Measurements from ENCODE around the gene ADORA1. TPM values are rescaled to one million over a fixed set of nuclear protein-coding genes. Genes with fewer than 3 reads are reported as not detected.

ADORA1 gene
- total RNA-seq, 2 experiments from 2014 or later = not detected

GRCh38 chr1:203152158-203153034 is 24.9 kb downstream of the ADORA1 start:
- CTCF ChIA-PET = no interaction called here
- no peak for ATAC-seq (ENCODE audit: poor library complexity)
- Histone ChIP-seq H3K9me3 (ENCODE audit: control insufficient read depth in 1 of 2, insufficient read depth in 1 of 2, low read length in 2 of 2) (peaks cover 0 to 1% of the 10 kb centered on the region in 2 experiments), H3K27ac (ENCODE audit: low read depth in 1 of 2, low read length in 2 of 2) (no peak overlapping the region), H3K36me3 (ENCODE audit: insufficient read depth, low read length) (no peaks in the 10 kb centered on the region), H3K4me1 (ENCODE audit: insufficient read depth, low read length) (no peaks in the 10 kb centered on the region), H3K27me3 (ENCODE audit: control insufficient read depth in 1 of 2, insufficient read depth in 2 of 2, low read length in 2 of 2) (no peaks in the 10 kb centered on the region), H3K4me3 (ENCODE audit: low read length) (no peak overlapping the region)
- Mint-ChIP-seq H3K4me1 (ENCODE audit: low read depth) (no peaks in the 10 kb centered on the region), H3K36me3 (ENCODE audit: low read depth) (no peaks in the 10 kb centered on the region), H3K27ac (no peak overlapping the region), H3K27me3 (peaks cover 10% of the 10 kb centered on the region), H3K4me3 (no peak overlapping the region), H3K9me3 (no peaks in the 10 kb centered on the region)
- no peak for DNase-seq
- POLR2A ChIA-PET = no interaction called here
- intact Hi-C loops (cut with DNase I, micrococcal nuclease) = no loop called here
- TF ChIP-seq CTCF (IDR thresholded peaks at IDR 0.05) = no peak

- CTCF ChIA-PET = no interaction called here
Measured at GRCh38 chr1:203153051-203153988, 25.8 kb downstream of the ADORA1 start.

More at GRCh38 chr1:203153051-203153988, 25.8 kb downstream of the ADORA1 start:
- intact Hi-C loops (cut with DNase I, micrococcal nuclease) = no loop called here
- no peak for ATAC-seq (ENCODE audit: poor library complexity)
- POLR2A ChIA-PET = no interaction called here
- Mint-ChIP-seq H3K27ac (no peak overlapping the region), H3K9me3 (peaks cover 2% of the 10 kb centered on the region), H3K4me3 (no peak overlapping the region), H3K36me3 (ENCODE audit: low read depth) (no peaks in the 10 kb centered on the region), H3K4me1 (ENCODE audit: low read depth) (no peaks in the 10 kb centered on the region), H3K27me3 (peaks cover 10% of the 10 kb centered on the region)
- Histone ChIP-seq H3K4me3 (ENCODE audit: low read length) (no peak overlapping the region), H3K36me3 (ENCODE audit: insufficient read depth, low read length) (no peaks in the 10 kb centered on the region), H3K27ac (ENCODE audit: low read depth in 1 of 2, low read length in 2 of 2) (no peak overlapping the region), H3K9me3 (ENCODE audit: control insufficient read depth in 1 of 2, insufficient read depth in 1 of 2, low read length in 2 of 2) (peaks cover 0 to 6% of the 10 kb centered on the region in 2 experiments), H3K4me1 (ENCODE audit: insufficient read depth, low read length) (no peaks in the 10 kb centered on the region), H3K27me3 (ENCODE audit: control insufficient read depth in 1 of 2, insufficient read depth in 2 of 2, low read length in 2 of 2) (no peaks in the 10 kb centered on the region)
- no peak for DNase-seq
- TF ChIP-seq CTCF (IDR thresholded peaks at IDR 0.05) = no peak
